H1 (cell line): ENCODE measurements around the gene FADS2.

Experiments
- CTCF ChIP-seq, 3 experiments: IDR thresholded peaks; 1 replicate in 2 of 3; 2 replicates in 1 of 3; pipeline versions ENCODE4 v1.5.1 to v1.6.1; 2011; ENCODE audit warnings: low read length in 3 of 3, mild to moderate bottlenecking in 3 of 3, inconsistent platforms in 2 of 3, low read depth in 1 of 3, moderate library complexity in 1 of 3; ENCODE audit not compliant: insufficient read depth in 1 of 3; ENCODE audit errors: control extremely low read depth in 1 of 3
- EP300 ChIP-seq, 2 experiments: IDR thresholded peaks; 1 replicate in 1 of 2; 2 replicates in 1 of 2; pipeline ENCODE4 v1.6.1; 2011 to 2012; ENCODE audit warnings: low read depth in 2 of 2, low read length in 2 of 2, mild to moderate bottlenecking in 2 of 2, borderline replicate concordance in 1 of 2, inconsistent platforms in 1 of 2, moderate library complexity in 1 of 2
- EZH2 ChIP-seq: fragments of 200-600 bp; sonication (generic); IDR thresholded peaks from 2 replicates; pipeline ENCODE4 v1.7.1; 2012; ENCODE audit warnings: low read depth, mild to moderate bottlenecking, moderate library complexity, low read length, inconsistent platforms; ENCODE audit not compliant: severe bottlenecking
- POLR2A ChIP-seq, 2 experiments: IDR thresholded peaks; 1 replicate in 1 of 2; 2 replicates in 1 of 2; pipeline ENCODE4 v1.6.1; 2011; ENCODE audit warnings: low read depth in 2 of 2, low read length in 2 of 2, mild to moderate bottlenecking in 2 of 2; ENCODE audit errors: control extremely low read depth in 1 of 2
- RFX5 ChIP-seq: IDR thresholded peaks from 2 replicates; pipeline ENCODE4 v1.6.1; 2011; ENCODE audit warnings: low read depth, low read length, improper control_type of control experiment, borderline replicate concordance

- no peak for TF ChIP-seq CTCF (IDR thresholded peaks at IDR 0.05; ENCODE audit: control extremely low read depth in 1 of 3, insufficient read depth in 1 of 3, low read depth in 1 of 3, low read length in 3 of 3)
- no peak for TF ChIP-seq RFX5
- no peak for TF ChIP-seq EZH2
- no peak for TF ChIP-seq POLR2A (IDR thresholded peaks at IDR 0.05; ENCODE audit: control extremely low read depth in 1 of 2, low read depth in 2 of 2, low read length in 2 of 2)
- TF ChIP-seq EP300 (IDR thresholded peaks at IDR 0.05; ENCODE audit: borderline replicate concordance in 1 of 2, low read depth in 2 of 2, low read length in 2 of 2), result no peak
These were observed 83.1 kb downstream of the FADS2 start for GRCh38 chr11:61911128-61911700.
